Mononuclear cell (primary cell): ENCODE measurements around the gene FAM185A. TPM values are rescaled to one million over a fixed set of nuclear protein-coding genes. Genes with fewer than 3 reads are reported as not detected.

ENCODE experiments used
- H3K27me3 ChIP-seq: 2 replicates; pipeline ENCODE4 v1.6.0; 2011; ENCODE audit warnings: low read length, control low read depth; ENCODE audit not compliant: insufficient read depth
- H3K4me1 ChIP-seq: 2 replicates; pipeline ENCODE4 v1.5.1; 2011; ENCODE audit warnings: mild to moderate bottlenecking, low read length, control low read depth; ENCODE audit not compliant: insufficient read depth
- H3K4me3 ChIP-seq: 2 replicates; pipeline ENCODE4 v1.5.1; 2011; ENCODE audit warnings: mild to moderate bottlenecking, low read length, moderate library complexity
- H3K9me3 ChIP-seq: 2 replicates; pipeline ENCODE4 v1.5.1; 2011; ENCODE audit warnings: low read depth, mild to moderate bottlenecking, control low read depth, low read length
- total RNA-seq: library from RNA; depleted of rRNA; stranded (reverse); fragments of >200 nt; gene quantifications from one replicate; pipeline ENCODE4 v1.2.3, GENCODE V29; 2012

Gene FAM185A
- total RNA-seq, 1 donor = 4.1 TPM

GRCh38 chr7:102811942-102812678 lies 63.3 kb downstream of the FAM185A start:
- Histone ChIP-seq H3K9me3 (no peaks in the 10 kb centered on the region), H3K27me3 (no peaks in the 10 kb centered on the region), H3K4me1 (no peaks in the 10 kb centered on the region), H3K4me3 (no peak overlapping the region)

GRCh38 chr7:102813191-102814024 lies 64.6 kb downstream of the FAM185A start:
- no peaks in the 10 kb centered on the region for H3K4me1 ChIP-seq
- H3K27me3 ChIP-seq = no peaks in the 10 kb centered on the region
- no peaks in the 10 kb centered on the region for H3K9me3 ChIP-seq
- H3K4me3 ChIP-seq = no peak overlapping the region

- Histone ChIP-seq H3K4me1 (no peaks in the 10 kb centered on the region), H3K9me3 (no peaks in the 10 kb centered on the region), H3K4me3 (no peak overlapping the region), H3K27me3 (no peaks in the 10 kb centered on the region)
Observed at GRCh38 chr7:102814025-102814471, 65.2 kb downstream of the FAM185A start.

- H3K4me1 ChIP-seq = no peaks in the 10 kb centered on the region
- H3K4me3 ChIP-seq = no peak overlapping the region
- H3K9me3 ChIP-seq = no peaks in the 10 kb centered on the region
- H3K27me3 ChIP-seq = no peaks in the 10 kb centered on the region
Observed at GRCh38 chr7:102817616-102818573, 69.1 kb downstream of the FAM185A start.

GRCh38 chr7:102819151-102819550 lies 70.4 kb downstream of the FAM185A start:
- Histone ChIP-seq H3K9me3 (no peaks in the 10 kb centered on the region), H3K4me3 (no peak overlapping the region), H3K4me1 (no peaks in the 10 kb centered on the region), H3K27me3 (no peaks in the 10 kb centered on the region)

GRCh38 chr7:102821994-102822747 lies 73.4 kb downstream of the FAM185A start:
- Histone ChIP-seq H3K4me1 (no peaks in the 10 kb centered on the region), H3K9me3 (no peaks in the 10 kb centered on the region), H3K27me3 (no peaks in the 10 kb centered on the region), H3K4me3 (no peak overlapping the region)

GRCh38 chr7:102823390-102824119 lies 74.8 kb downstream of the FAM185A start:
- Histone ChIP-seq H3K27me3 (no peaks in the 10 kb centered on the region), H3K4me1 (no peaks in the 10 kb centered on the region), H3K4me3 (no peak overlapping the region)

GRCh38 chr7:102828286-102828685 lies 79.5 kb downstream of the FAM185A start:
- Histone ChIP-seq H3K27me3 (no peaks in the 10 kb centered on the region), H3K4me1 (no peaks in the 10 kb centered on the region), H3K9me3 (no peaks in the 10 kb centered on the region), H3K4me3 (no peak overlapping the region)

More at GRCh38 chr7:102823390-102824119, 74.8 kb downstream of the FAM185A start:
- H3K9me3 ChIP-seq = no peaks in the 10 kb centered on the region

- Histone ChIP-seq H3K27me3 (no peaks in the 10 kb centered on the region), H3K4me1 (no peaks in the 10 kb centered on the region), H3K9me3 (no peaks in the 10 kb centered on the region), H3K4me3 (no peak overlapping the region)
Observed at GRCh38 chr7:102829075-102829474, 80.3 kb downstream of the FAM185A start.

GRCh38 chr7:102830197-102830596 lies 81.4 kb downstream of the FAM185A start:
- H3K4me3 ChIP-seq = no peak overlapping the region
- no peaks in the 10 kb centered on the region for H3K27me3 ChIP-seq
- H3K9me3 ChIP-seq = no peaks in the 10 kb centered on the region
- H3K4me1 ChIP-seq = no peaks in the 10 kb centered on the region

GRCh38 chr7:102832674-102833073 lies 83.9 kb downstream of the FAM185A start:
- H3K4me3 ChIP-seq = no peak overlapping the region
- no peaks in the 10 kb centered on the region for H3K9me3 ChIP-seq
- no peaks in the 10 kb centered on the region for H3K4me1 ChIP-seq
- no peaks in the 10 kb centered on the region for H3K27me3 ChIP-seq

- no peaks in the 10 kb centered on the region for H3K9me3 ChIP-seq
- H3K4me3 ChIP-seq = no peak overlapping the region
- H3K27me3 ChIP-seq = no peaks in the 10 kb centered on the region
- H3K4me1 ChIP-seq = no peaks in the 10 kb centered on the region
Observed at GRCh38 chr7:102833343-102833742, 84.5 kb downstream of the FAM185A start.

- Histone ChIP-seq H3K4me1 (no peaks in the 10 kb centered on the region), H3K27me3 (no peaks in the 10 kb centered on the region), H3K4me3 (no peak overlapping the region), H3K9me3 (no peaks in the 10 kb centered on the region)
Observed at GRCh38 chr7:102834466-102834865, 85.7 kb downstream of the FAM185A start.

- Histone ChIP-seq H3K9me3 (no peaks in the 10 kb centered on the region), H3K4me1 (no peaks in the 10 kb centered on the region), H3K27me3 (no peaks in the 10 kb centered on the region), H3K4me3 (no peak overlapping the region)
Observed at GRCh38 chr7:102834999-102835398, 86.2 kb downstream of the FAM185A start.
